AG09309 (cell line): ENCODE data around the gene ITPR2.

ENCODE experiments used
- DNase-seq: peaks from one replicate; pipeline ENCODE4 v3.0.0-alpha.2; 2010; ENCODE audit warnings: low read depth
- H3K4me3 ChIP-seq: 2 replicates; pipeline ENCODE4 v1.5.1; 2011; ENCODE audit warnings: mild to moderate bottlenecking, low read depth, low read length, moderate library complexity; ENCODE audit not compliant: control insufficient read depth
- TF ChIP-seq, protein P1 (sequence below): IDR thresholded peaks from 2 replicates; pipeline ENCODE4 v1.5.1; 2011; ENCODE audit warnings: mild to moderate bottlenecking, low read depth, low read length, inconsistent platforms; ENCODE audit not compliant: insufficient read depth, control insufficient read depth; ENCODE audit errors: missing control alignments

ITPR2 gene

DNA sequence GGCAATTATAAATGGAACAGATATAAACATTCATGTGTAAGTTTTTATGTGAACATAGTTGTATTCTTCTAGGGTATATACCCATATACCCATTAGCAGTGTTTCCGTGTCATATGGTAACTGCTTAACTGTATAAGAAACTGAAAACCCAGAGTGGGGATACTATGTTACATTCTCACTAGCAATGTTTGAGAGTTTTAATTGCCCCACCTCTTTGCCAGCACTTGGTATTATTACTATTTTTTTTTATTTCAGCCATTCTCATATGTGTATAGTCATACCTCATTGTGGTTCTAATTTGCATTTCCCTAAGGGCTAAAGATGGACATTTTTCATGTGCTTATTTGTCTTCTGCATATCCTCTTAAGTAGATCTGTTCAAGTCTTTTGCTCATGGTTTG lies 28.7 kb upstream of the ITPR2 start:
- TF ChIP-seq, protein P1, sequence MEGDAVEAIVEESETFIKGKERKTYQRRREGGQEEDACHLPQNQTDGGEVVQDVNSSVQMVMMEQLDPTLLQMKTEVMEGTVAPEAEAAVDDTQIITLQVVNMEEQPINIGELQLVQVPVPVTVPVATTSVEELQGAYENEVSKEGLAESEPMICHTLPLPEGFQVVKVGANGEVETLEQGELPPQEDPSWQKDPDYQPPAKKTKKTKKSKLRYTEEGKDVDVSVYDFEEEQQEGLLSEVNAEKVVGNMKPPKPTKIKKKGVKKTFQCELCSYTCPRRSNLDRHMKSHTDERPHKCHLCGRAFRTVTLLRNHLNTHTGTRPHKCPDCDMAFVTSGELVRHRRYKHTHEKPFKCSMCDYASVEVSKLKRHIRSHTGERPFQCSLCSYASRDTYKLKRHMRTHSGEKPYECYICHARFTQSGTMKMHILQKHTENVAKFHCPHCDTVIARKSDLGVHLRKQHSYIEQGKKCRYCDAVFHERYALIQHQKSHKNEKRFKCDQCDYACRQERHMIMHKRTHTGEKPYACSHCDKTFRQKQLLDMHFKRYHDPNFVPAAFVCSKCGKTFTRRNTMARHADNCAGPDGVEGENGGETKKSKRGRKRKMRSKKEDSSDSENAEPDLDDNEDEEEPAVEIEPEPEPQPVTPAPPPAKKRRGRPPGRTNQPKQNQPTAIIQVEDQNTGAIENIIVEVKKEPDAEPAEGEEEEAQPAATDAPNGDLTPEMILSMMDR: no peak
- H3K4me3 ChIP-seq: no peak overlapping the region
- DNase-seq: no peak

DNA sequence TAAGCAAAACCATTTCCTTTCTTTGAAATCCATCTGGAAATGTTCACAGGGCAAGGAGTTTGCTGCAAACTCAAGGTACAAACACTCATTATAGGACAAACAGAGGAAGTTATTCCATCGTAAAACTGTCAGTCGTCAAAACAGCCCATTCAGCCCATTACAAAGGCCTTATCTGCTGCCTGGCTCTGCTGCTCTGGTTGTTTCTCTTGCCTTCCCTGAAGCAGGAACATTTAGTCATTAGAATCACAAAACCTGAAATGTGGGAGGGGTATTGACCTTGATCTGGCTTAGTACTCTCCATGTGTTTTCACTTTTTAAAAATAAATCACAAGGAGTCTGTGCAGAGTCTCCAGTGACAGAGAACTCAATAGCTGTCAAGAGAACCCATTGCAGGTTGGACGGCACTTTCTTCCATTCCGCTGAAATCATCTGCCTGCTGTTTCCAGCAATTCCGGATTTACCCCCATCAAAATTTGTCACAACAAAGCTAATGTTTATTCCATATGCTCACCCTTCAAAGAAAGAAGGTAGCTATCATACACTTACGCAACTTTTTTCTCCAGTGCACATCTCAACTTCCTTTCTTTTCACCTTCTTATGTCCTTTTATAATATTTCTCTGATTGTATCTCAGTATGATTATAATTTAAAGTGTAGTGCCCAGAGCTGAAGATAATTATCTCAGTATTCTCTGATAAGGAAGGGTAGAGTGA lies 24.6 kb upstream of the ITPR2 start:
- DNase-seq: no peak
- no peak overlapping the region for H3K4me3 ChIP-seq
- TF ChIP-seq, protein P1: no peak

DNA sequence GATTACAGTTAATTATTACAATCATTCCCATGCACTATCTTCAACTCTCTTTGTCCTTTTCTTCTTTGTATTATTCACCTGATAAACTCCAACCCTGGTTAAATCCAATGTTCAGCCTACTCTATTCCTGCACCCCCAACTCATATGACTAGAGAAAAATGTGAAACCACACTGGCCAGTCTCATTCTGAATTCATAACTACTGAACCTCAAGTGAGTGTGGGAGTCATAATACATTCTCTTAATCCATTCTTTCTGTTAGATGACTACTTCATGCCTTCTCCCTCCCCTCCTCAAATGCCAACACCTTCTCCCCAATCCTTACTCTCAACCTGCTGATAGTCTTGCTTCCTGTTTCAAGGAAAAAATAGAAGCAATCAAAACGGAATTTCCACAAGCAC lies 22.3 kb upstream of the ITPR2 start:
- TF ChIP-seq, protein P1: no peak
- H3K4me3 ChIP-seq: no peak overlapping the region
- no peak for DNase-seq

DNA sequence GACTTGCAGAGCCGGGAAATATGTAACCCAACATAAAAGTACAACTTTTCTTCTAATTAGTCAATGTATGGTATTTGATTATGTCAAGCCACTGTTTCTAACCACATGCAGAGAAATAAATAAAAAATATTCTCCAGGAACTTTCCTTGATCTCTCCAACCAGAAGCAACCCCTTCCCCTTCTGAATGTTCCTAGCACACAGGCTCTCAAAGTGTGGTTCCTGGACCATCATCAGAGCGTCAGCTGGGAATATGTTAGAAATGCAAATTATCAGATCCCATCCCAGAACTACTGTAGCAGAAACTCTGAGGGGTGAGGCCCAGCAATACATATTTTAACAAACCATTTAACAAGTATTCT lies 21.0 kb upstream of the ITPR2 start:
- no peak overlapping the region for H3K4me3 ChIP-seq
- TF ChIP-seq, protein P1: no peak
- DNase-seq: no peak

DNA sequence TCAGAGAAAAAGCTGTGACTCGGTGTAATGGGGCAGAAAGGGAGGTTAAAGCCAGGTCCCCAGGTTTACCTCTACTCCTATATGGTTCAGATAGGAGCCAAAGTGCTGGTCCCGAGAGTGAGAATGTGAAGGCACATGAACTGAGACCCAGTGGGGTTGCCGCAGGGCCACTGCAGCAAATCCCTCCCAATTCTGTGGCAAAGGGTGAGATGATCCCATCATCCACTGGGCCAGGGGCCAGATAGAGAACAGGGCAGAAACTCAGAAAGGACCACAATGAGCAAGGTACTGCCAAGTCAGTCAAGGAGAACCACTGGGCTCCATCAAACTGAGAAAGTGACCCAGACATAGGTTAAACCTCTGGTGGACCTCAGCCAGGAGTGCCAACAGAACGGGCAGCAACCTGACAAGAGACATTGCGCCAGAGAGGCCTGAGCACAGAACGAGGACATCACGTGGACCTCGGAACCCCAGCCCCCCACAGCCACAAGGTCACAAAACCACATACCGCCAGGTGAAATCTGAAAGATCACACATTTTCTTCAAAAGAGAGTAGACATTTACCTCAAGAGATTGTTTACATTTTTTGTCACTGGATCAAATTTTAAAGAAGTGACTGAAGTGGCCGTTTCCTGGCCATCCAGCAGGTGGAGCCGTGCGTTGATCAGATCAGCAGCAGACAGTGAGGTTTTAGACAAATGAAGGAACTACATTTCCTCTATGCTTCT lies 20.5 kb upstream of the ITPR2 start:
- DNase-seq: no peak
- H3K4me3 ChIP-seq: no peak overlapping the region
- TF ChIP-seq, protein P1: peak; percentile 88

DNA sequence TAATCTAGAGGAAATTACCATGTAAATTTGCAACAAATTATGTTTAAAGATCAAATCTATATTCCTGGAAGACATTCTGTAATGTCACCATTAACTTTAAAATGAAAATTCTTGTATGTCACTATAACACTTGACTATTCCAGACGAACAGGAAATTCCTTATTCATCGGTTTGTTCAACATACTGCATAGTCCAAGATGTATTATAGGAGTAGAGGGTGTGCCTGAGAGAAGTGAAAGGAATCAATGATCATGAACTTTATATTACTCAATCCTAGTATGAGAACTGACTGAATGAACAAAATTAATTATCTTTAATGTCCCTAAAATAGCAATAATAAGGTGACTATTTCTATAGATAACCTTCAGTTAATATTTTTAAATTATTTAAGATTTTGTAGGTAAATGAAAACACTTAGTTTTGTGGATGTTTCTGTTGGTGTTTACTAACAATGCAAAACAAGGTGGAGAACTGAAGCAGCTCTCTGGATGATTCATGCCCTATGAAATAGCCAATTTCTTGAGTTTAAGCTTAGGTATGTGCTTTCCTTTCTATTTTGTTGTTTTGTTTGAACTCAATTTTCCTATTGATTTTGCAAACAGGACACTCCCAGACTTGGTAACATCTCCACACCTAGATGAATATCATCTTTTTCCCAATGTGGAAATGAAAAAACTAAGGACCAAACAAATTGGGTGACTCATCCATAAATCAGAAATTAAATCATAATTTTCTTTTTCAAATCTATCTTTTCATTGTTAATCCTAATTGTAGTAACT lies 18.2 kb upstream of the ITPR2 start:
- H3K4me3 ChIP-seq: no peak overlapping the region
- no peak for DNase-seq
- TF ChIP-seq, protein P1: no peak
